HT1080 (cell line): ENCODE measurements around the gene PCDHGA12. TPM values are rescaled to one million over a fixed set of nuclear protein-coding genes. Genes with fewer than 3 reads are reported as not detected.
"Not testable (repeated sequence)": the region's sequence is repeated elsewhere in the genome, so short reads cannot be mapped to it uniquely, and the experiment has no call there.

Experiments used
- DNase-seq: peaks from one replicate; pipeline ENCODE4 v3.0.0-alpha.2; 2015; ENCODE audit warnings: low read depth
- polyA plus RNA-seq, 2 experiments: library from polyadenylated mRNA; depleted of rRNA; stranded (reverse); fragments of >200 nt; gene quantifications; 2 replicates each; pipeline ENCODE4 v1.2.3, GENCODE V29; 2015
- total RNA-seq: library from RNA; depleted of rRNA; stranded (reverse); fragments of >200 nt; shearing (Covaris generic); gene quantifications from 2 replicates; pipeline ENCODE4 v1.2.3, GENCODE V29; 2014; rRNA removed

PCDHGA12 gene
- total RNA-seq, result 0.66 and 0.70 TPM in 2 replicates
- 1.2 and 1.3 TPM in 2 replicates for polyA plus RNA-seq (2015; cell fraction: cytosol; rRNA removed)
- 2.3 and 2.9 TPM in 2 replicates for polyA plus RNA-seq (2015; cell fraction: nucleus; rRNA removed)

GRCh38 chr5:141430332-141431113, at the start of gene PCDHGA12:
PCDHGA12 (plus strand) TSS chr5:141430507; CDS start chr5:141430760, 253 bp downstream.
- DNase-seq, result peak; percentile 74

- DNase-seq, result no peak
Measured at GRCh38 chr5:141382469-141383294, 47.6 kb upstream of the PCDHGA12 start, which contains the start of gene PCDHGA7. PCDHGA7 (plus strand) TSS chr5:141382742; CDS start chr5:141382900, 158 bp downstream.

- no peak for DNase-seq
Measured at GRCh38 chr5:141383345-141383744, 47.0 kb upstream of the PCDHGA12 start.

GRCh38 chr5:141384471-141385267, 45.6 kb upstream of the PCDHGA12 start:
- DNase-seq, result no peak

GRCh38 chr5:141387557-141388311, 42.6 kb upstream of the PCDHGA12 start, which contains the start of gene PCDHGB4:
PCDHGB4 (plus strand) TSS chr5:141387698; CDS start chr5:141387885, 187 bp downstream.
- DNase-seq, result peak; percentile 66

- no peak for DNase-seq
Measured at GRCh38 chr5:141388661-141389060, 41.6 kb upstream of the PCDHGA12 start.

GRCh38 chr5:141389153-141390042, 40.9 kb upstream of the PCDHGA12 start:
- no peak for DNase-seq

- DNase-seq, result no peak
Measured at GRCh38 chr5:141392429-141393198, 37.7 kb upstream of the PCDHGA12 start, which contains the start of gene PCDHGA8. PCDHGA8 (plus strand) TSS chr5:141392633; CDS start chr5:141392814, 181 bp downstream.

- DNase-seq, result no peak
Measured at GRCh38 chr5:141393267-141393666, 37.0 kb upstream of the PCDHGA12 start.

- DNase-seq, result not testable (repeated sequence)
Measured at GRCh38 chr5:141394401-141395187, 35.7 kb upstream of the PCDHGA12 start.

GRCh38 chr5:141397756-141398551, 32.4 kb upstream of the PCDHGA12 start, which contains the start of gene PCDHGB5:
PCDHGB5 (plus strand) TSS chr5:141397947; CDS start chr5:141398128, 181 bp downstream.
- not testable (repeated sequence) for DNase-seq

GRCh38 chr5:141398608-141399007, 31.7 kb upstream of the PCDHGA12 start:
- no peak for DNase-seq

GRCh38 chr5:141399555-141400258, 30.6 kb upstream of the PCDHGA12 start:
- DNase-seq, result no peak

GRCh38 chr5:141402553-141403243, 27.6 kb upstream of the PCDHGA12 start, which contains the start of gene PCDHGA9:
PCDHGA9 (plus strand) TSS chr5:141402778; CDS start chr5:141402953, 175 bp downstream.
- DNase-seq, result peak; percentile 25

GRCh38 chr5:141403387-141403786, 26.9 kb upstream of the PCDHGA12 start:
- DNase-seq, result no peak
